GM23248 (cell line): Measurements from ENCODE around the gene MUC3A.

Source experiments
- EZH2 ChIP-seq: fragments of 200-600 bp; sonication (generic); IDR thresholded peaks from 2 replicates; pipeline ENCODE4 v1.6.1; 2018; ENCODE audit warnings: antibody characterized with exemption, mild to moderate bottlenecking; ENCODE audit not compliant: insufficient read depth, poor library complexity, severe bottlenecking
- EZH2phosphoT487 ChIP-seq: fragments of 200-600 bp; sonication (generic); IDR thresholded peaks from 2 replicates; pipeline ENCODE4 v1.6.1; 2018; ENCODE audit warnings: antibody characterized with exemption, moderate library complexity, mild to moderate bottlenecking, low read depth; ENCODE audit not compliant: insufficient read depth

DNA sequence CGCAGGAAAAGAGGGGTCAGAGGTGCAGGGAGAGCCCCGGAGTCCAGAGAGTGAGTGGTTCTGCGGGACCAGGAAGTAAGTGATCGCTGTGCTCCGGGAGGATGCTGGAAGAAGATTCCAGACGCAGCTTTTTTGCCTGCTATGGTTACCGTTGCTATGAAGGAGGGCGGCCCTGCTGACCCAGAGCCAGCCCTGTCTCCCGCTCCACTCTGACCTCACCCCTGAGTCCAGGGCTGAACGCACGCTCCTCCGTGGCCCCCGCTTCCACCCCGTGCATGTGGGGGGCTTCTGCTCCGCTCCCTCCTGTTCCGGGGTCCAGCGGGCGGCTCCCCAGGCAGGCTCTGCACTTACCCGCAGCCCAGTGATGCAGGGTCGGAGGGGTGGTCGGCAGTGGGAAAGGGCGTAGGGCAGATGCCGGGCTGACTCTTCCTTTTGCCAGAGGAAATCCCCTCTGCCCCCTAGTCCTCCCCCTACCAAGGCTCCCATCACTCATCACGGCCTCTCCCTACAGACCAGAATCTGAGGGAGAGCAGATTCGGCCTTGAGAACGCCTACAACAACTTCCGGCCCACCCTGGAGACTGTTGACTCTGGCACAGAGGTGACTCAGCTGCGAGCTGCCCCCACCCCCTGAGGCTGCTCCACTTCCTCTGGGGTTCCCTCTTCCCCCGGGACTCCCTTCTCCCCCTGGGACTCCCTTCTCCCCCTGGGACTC lies 67.9 kb downstream of the MUC3A start:
- TF ChIP-seq EZH2 = no peak
- TF ChIP-seq EZH2phosphoT487 = no peak
